ENCODE results near the gene SSTR5.

SSTR5 gene

GRCh38 chr16:1040346-1040745 lies 32.2 kb upstream of the SSTR5 start:
- DNase-seq = no peak

GRCh38 chr16:1042049-1042744 lies 30.4 kb upstream of the SSTR5 start:
- no peak for DNase-seq

GRCh38 chr16:1042866-1043265 lies 29.7 kb upstream of the SSTR5 start:
- peak; percentile 19 to 68 for DNase-seq

GRCh38 chr16:1043881-1044451 lies 28.6 kb upstream of the SSTR5 start:
- DNase-seq = no peak

- DNase-seq = no peak
Measured at GRCh38 chr16:1044460-1045309, 27.9 kb upstream of the SSTR5 start.

- DNase-seq = no peak
Measured at GRCh38 chr16:1045310-1045992, 27.1 kb upstream of the SSTR5 start.

GRCh38 chr16:1045993-1046911 lies 26.3 kb upstream of the SSTR5 start:
- DNase-seq = no peak

GRCh38 chr16:1047123-1047522 lies 25.4 kb upstream of the SSTR5 start:
- no peak for DNase-seq

GRCh38 chr16:1047801-1048200 lies 24.7 kb upstream of the SSTR5 start:
- DNase-seq = no peak

- peak; percentile 55 to 85 for DNase-seq
Measured at GRCh38 chr16:1048442-1049112, 24.0 kb upstream of the SSTR5 start.

GRCh38 chr16:1049113-1049975 lies 23.2 kb upstream of the SSTR5 start:
- DNase-seq = no peak

- DNase-seq = no peak
Measured at GRCh38 chr16:1049976-1050247, 22.6 kb upstream of the SSTR5 start.

GRCh38 chr16:1050516-1050915 lies 22.0 kb upstream of the SSTR5 start:
- no peak for DNase-seq

GRCh38 chr16:1050921-1051320 lies 21.6 kb upstream of the SSTR5 start:
- no peak for DNase-seq

- DNase-seq = no peak
Measured at GRCh38 chr16:1051446-1051845, 21.1 kb upstream of the SSTR5 start.

- no peak for DNase-seq
Measured at GRCh38 chr16:1052721-1053120, 19.8 kb upstream of the SSTR5 start.

GRCh38 chr16:1053121-1053521 lies 19.4 kb upstream of the SSTR5 start:
- DNase-seq = peak in 1 of 2 experiments; percentile 52

- no peak for DNase-seq
Measured at GRCh38 chr16:1053700-1054368, 18.7 kb upstream of the SSTR5 start.

GRCh38 chr16:1054660-1055556 lies 17.6 kb upstream of the SSTR5 start:
- DNase-seq = peak; percentile 63 to 65

All from SHP77 (cell line).